Left lobe of liver (tissue), 2 donors: ENCODE measurements around the gene OR6C76. TPM values are rescaled to one million over a fixed set of nuclear protein-coding genes. Genes with fewer than 3 reads are reported as not detected.
"Not testable (repeated sequence)": the region's sequence is repeated elsewhere in the genome, so short reads cannot be mapped to it uniquely, and the experiment has no call there.

ENCODE experiments used
- ATAC-seq: fragments of 200-7000 bp; cut with Tn5 transposase; one replicate; pipeline ENCODE4 v1.9.1; 2020; ENCODE audit warnings: mild to moderate bottlenecking, moderate library complexity
- DNase-seq: peaks from one replicate; pipeline ENCODE4 v3.0.0-alpha.2; 2020; ENCODE audit warnings: low spot score
- total RNA-seq: library from RNA; stranded (reverse); gene quantifications from one replicate; pipeline ENCODE4 v1.2.1, GENCODE V29; 2021
- donor health status: DM: no; HTN: no; CAD: no; lungs with moderate emphysema.
- donor health status: DM: no; HTN: yes; CAD: no.

Gene OR6C76
- not detected for total RNA-seq

GRCh38 chr12:55425954-55426353 lies at the start of gene OR6C76:
TSS of gene OR6C76 (plus strand) at chr12:55426254. CDS start at chr12:55426254, 0 bp downstream.
- ATAC-seq = no peak
- DNase-seq = no peak

GRCh38 chr12:55385891-55386290 lies 40.2 kb upstream of the OR6C76 start:
- ATAC-seq (no peak), DNase-seq (no peak)

DNA sequence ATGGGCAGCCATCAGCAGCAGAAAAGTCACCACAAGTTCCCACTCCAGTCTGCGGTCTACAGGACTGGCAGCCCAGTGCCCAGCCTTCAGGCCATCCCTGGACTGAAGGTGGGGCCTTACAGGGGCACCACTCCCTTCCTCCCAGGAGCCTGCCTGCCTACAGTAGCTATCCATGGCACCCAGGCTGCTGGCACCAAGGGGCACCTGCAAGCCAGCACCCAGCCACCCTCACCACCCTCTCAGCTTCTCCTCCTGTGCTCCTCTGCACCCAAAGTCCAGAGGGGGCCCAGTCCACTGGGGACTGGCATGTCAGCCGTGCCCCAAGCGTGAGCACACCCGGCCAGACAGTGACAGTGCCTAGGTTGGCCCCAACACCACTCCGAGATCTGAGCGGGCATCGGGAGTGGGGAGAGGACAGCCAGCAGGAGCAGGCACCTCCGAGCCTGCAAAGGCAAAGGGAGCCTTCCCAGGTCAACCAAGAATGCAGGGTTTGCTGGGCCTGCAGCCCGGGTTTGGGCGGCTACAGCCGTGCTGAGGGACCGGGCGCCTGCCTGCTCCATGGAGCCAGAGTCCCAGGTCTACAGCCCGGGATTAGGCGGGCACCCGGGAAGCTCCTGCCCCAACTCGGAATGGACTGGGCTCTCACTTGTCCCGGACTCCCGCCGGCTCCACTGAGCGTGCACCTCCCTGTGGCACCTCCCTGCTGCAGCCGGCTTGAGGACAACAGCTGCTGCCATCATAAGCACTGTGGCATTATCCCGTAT lies 33.8 kb upstream of the OR6C76 start:
- DNase-seq (no peak), ATAC-seq (no peak)

GRCh38 chr12:55396326-55396725 lies 29.7 kb upstream of the OR6C76 start:
- DNase-seq = no peak
- ATAC-seq = no peak

DNA sequence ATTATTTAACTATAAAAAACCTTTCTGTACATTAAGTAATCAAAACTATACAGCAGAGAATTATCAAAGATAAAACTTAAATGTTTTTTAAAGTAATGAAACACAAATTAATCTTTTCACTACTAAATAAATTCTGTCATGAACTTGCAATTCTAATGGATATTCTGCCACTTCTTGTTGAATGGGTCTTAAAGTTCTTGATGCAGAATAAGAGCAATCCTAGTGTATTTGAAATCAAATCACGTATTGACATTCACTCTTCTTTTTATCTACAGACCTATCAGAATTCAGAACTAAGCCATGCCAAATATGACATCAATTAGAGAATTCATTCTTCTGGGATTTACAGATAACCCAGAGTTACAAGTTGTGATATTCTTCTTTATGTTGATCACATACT lies 25.8 kb upstream of the OR6C76 start, which contains the start of gene OR6C65:
OR6C65 (plus strand) TSS at position 301 of the 400 bp plus-strand sequence; CDS start at position 301, 0 bp downstream.
- no peak for DNase-seq
- no peak for ATAC-seq

DNA sequence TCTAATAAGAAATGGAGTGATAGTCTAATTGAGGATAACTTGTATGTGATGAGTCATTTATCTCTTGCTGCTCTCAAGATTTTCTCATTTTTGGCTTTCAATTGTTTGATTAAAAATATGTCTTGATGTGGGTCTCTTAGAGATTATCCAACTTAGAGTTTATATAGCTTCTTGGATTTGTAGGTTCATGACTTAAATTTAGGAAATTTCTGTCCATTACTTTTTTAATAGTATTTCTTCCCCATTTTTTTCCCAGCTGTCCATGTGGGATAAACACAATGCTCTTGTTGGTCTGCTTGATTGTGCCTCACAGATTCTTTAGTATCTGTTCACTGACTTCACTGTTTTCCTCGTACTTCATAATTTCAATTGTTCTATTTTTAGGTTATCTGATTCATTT lies 18.2 kb upstream of the OR6C76 start:
- ATAC-seq = no peak
- no peak for DNase-seq

GRCh38 chr12:55409133-55409532 lies 16.9 kb upstream of the OR6C76 start:
- not testable (repeated sequence) for ATAC-seq, DNase-seq

DNA sequence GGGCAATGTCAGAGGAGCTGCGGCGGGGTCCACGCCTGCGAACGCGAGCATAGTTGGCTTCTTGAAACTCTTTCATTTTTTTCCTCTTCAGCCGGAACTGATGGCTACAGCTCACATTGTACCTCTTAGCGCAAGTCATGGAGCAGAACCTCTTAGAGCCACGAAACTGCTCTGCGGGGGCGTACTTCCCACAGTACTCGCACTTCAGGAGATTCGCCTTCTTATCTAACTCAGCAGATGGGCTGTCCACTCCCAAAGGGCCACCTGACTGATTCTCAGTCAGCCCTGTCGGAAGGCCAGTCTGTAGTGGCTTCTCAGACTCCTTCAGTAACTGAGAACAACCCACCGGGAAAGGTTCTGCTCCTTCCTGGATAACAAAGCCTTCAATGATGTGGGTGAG lies 13.9 kb upstream of the OR6C76 start:
- not testable (repeated sequence) for ATAC-seq, DNase-seq

DNA sequence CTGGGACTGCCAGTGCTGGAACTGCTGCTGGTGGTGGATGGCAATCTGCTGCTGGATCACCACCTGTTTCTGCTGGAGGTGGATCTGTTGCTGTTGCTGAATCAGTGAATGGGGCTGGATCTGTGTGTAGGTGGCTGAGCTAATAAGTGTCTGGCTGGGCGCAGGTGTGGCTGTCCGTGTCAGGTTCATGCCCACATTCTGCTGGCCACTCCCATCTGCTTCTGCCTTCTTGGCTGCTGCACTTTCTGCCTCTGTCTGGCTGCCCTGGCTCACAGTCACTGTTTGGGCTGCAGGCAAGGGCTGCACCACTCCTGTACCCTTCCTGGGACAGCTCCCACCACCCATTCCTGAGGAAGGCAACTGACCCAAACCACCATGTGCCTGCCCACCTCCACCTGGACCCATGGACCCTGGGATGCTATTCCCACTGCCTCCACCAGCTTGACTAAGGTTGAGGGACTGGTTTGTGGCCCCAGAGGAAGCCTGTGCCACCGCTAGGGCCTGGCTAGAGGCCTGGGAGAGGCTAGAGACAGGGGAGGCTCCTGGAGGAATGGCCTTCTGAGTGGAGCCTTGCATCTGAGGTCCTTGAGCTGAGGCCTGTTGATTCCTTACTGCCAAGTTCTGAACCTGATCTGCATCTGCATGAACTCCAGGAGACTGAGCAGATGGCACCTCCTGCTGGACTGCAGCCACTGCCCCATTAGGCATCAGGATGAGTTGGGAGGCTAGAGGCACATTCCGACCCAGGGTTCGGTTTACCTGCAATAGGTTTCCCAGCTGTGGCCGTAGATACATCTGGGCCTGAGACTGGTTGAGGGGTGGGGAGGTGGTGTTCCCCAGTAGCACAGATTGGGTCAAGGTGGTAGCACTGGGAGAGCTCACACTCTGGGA lies 12.3 kb upstream of the OR6C76 start:
- peak; percentile 37 for ATAC-seq
- DNase-seq = not testable (repeated sequence)

- not testable (repeated sequence) for DNase-seq
- peak; percentile 89 for ATAC-seq
These were observed 11.6 kb upstream of the OR6C76 start for GRCh38 chr12:55414396-55414823.

DNA sequence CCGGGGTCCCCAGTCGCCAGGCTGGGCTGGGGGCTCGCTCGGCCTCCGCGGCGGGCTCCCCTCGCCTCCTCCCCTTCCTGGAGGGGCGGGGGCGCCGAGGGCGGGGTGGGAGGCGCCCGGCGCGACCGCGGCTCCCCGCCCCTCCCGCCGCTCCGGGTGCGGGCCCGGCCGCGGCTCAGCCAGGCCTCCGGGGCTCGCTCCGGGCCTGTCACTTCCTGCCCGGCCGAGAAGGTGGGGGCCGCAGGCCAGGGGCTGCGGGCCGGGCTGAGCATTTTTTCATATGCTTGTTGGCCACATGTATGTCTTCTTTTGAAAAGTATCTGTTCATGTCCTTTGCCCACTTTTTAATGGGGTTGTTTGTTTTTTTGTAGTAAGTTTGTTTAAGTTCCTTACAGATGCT lies 11.2 kb upstream of the OR6C76 start:
- ATAC-seq = peak; percentile 76
- not testable (repeated sequence) for DNase-seq

DNA sequence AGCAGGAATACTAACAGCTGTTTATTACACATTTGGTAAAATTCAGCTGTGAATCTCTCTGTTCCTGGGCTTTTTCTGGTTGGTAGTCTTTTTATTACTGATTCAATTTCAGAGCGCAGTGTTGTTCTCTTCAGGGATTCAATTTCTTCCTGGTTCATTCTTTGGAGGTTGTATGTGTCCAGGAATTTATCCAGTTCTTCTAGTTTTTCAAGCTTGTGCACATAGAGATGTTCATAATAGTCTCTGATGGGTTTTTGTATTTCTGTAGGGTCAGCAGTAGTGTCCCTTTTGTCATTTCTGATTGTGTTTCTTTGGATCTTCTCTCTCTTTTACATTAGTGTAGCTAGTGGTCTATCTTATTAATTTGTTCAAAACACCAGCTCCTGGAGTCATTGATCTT lies 9.1 kb upstream of the OR6C76 start:
- no peak for DNase-seq
- ATAC-seq = no peak

GRCh38 chr12:55420307-55420962 lies 5.6 kb upstream of the OR6C76 start:
- DNase-seq (no peak), ATAC-seq (no peak)

DNA sequence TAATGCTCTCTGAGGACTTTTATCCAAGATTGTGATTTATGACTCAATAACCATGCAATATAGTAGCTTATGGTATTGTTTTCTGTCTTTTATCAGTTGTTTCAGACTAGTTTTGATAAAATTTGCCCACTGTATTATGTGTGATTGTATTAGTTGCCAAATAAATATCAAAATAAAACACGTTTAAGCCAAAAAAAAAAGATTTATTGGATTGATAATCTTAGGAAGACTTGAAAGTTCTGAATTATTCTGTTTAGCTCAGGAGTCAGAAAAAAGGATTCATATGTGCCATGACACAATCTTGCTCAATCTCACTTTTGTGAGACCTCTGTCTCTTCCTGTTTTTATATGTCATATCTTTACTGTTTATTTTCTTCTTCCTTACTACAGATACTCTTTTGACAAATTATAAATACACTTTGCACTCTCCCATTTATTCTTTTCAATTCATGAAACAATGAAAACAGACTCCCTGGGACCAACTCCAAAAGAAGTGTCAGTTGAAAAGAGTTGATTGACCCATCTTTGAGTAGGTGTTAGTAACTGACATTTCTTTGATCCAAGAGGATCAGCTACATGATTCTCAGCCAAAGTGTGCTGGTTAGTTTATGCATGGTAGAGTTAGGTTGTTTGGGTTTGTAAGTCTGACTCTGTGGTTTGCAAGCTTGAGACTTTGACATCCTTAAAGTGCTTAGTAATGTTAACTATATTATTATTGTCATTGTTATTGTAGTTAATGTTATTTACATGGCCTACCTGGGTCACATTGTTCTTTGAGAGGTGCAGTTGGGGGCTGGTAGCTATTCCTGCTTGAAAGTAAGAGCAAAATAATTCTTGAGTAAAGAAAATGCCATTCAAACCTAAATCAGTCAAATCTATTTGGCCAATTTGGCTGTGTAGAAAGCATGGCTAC lies 2.5 kb downstream of the OR6C76 start:
- DNase-seq = no peak
- ATAC-seq = no peak

DNA sequence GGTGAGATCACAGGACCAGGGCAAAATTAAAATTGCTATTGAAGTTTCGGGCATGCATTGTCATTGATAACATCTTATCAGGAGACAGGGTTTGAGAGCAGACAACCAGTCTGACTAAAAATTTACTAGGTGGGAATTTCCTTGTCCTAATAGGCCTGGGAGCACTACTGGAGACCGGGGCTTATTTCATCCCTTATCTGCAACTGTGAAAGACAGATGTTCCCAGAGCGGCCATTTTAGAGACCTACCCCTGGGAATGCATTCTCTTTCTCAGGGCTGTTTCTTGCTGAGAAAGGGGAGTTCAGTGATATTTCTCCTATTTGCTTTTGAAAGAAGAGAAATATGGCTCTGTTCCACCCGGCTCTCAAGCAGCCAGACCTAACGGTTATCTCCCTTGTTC lies 15.2 kb downstream of the OR6C76 start:
- not testable (repeated sequence) for DNase-seq, ATAC-seq

DNA sequence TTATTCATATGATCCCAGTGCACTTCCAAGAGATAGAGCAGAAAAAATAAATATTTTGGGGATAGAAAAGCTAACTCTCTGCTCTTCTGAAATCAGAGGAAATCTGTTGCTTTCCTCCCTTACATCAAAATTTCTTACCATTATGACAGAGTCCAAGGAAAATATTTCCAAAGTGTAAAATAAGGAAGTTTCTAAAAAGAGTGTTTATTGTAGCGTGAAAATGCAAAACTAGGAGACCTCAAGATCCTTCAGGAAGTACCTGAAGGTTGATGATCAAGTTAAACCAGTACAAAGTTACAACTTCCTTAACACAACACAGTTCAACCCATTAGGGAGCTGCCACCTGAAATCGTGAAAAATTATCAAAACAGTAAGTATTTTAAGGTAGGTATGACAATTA lies 17.7 kb downstream of the OR6C76 start, which contains the start of gene OR6C2:
OR6C2 (plus strand) TSS at position 301 of the 400 bp plus-strand sequence. CDS start 8,138 bp downstream, outside the sequence.
- DNase-seq (no peak), ATAC-seq (no peak)

DNA sequence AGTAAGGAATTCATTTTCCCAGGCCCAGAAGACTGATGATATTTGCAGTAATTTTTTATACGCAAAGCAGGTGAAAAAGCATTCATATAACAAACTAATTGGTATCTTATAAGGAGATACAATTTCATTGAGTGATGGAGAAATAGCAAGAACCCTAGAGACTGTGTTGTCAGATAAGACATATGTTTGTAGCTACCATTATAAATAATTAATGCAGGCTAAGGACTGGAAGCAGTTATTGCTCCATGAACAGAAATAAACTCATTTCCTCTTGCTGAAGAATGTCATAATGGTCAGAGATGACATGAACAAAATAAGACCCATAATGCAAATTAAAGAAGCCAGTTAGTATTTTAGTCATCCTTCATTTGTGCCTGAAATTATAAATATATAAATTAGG lies 19.3 kb downstream of the OR6C76 start:
- ATAC-seq (no peak), DNase-seq (no peak)

DNA sequence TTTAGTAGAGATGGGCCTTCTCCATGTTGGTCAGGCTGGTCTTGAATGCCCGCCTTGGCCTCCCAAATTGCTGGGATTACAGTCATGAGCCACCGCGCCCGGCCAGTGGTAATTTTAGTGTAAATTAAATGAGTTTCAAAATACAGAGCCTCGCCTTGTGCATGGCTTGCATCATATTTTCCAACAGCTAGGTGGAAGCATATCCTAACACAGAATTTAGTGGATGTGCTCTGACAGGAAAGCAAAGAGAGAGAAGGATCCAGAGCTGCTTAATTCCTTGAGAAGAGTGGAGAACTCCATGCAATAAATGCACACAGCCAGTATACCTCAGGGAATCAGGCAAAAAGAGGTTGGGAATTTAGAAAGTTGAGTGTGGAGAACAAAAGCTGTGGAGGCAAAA lies 20.3 kb downstream of the OR6C76 start:
- ATAC-seq (no peak), DNase-seq (no peak)

- no peak for ATAC-seq
- DNase-seq = no peak
These were observed 22.8 kb downstream of the OR6C76 start for GRCh38 chr12:55448825-55449224.

DNA sequence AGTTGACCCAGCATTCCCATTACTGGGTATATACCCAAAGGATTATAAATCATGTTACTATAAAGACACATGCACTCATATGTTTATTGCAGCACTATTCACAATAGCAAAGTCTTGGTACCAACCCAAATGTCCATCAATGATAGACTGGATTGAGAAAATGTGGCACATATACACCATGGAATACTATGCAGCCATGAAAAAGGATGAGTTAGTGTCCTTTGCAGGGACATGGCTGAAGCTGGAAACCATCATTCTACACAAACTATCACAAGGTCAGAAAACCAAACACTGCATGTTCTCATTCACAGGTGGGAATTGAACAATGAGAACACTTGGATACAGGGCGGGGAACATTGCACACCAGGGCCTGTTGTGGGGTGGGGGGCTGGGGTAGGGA lies 38.9 kb downstream of the OR6C76 start:
- ATAC-seq, DNase-seq: not testable (repeated sequence)
